C4-2B (cell line): ENCODE data around the gene ARHGAP10.

ENCODE experiments used
- H3K27ac ChIP-seq: fragments of 450-650 bp; 2 replicates; pipeline ENCODE4 v1.5.1; 2017
- ZFX ChIP-seq: fragments of 450-650 bp; IDR thresholded peaks from 2 replicates; pipeline ENCODE4 v1.6.1; 2017
- TF ChIP-seq, protein P1 (sequence below): fragments of 450-650 bp; conservative IDR thresholded peaks from 2 replicates; pipeline ENCODE4 v1.5.1; 2017; ENCODE audit warnings: mild to moderate bottlenecking

ARHGAP10 gene

DNA sequence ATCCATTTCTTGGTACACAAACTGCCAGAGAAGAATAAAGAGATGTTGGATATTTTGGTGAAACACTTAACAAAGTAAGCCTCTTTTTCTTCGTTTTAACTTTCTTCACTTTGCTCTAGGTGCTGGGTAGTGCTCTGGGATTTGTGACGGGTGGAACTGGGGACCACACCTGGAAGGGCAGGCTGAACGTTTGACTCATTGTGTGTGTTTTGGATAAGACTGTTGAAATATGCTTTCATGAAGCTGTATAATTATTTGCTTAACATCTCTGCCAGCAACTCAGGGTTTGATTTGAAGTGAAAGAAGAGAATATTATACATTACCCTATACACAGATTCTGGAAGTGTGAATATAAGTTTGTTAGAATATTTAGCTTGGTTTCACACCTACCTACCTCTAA lies 233.2 kb downstream of the ARHGAP10 start:
- TF ChIP-seq ZFX: no peak
- TF ChIP-seq, protein P1, sequence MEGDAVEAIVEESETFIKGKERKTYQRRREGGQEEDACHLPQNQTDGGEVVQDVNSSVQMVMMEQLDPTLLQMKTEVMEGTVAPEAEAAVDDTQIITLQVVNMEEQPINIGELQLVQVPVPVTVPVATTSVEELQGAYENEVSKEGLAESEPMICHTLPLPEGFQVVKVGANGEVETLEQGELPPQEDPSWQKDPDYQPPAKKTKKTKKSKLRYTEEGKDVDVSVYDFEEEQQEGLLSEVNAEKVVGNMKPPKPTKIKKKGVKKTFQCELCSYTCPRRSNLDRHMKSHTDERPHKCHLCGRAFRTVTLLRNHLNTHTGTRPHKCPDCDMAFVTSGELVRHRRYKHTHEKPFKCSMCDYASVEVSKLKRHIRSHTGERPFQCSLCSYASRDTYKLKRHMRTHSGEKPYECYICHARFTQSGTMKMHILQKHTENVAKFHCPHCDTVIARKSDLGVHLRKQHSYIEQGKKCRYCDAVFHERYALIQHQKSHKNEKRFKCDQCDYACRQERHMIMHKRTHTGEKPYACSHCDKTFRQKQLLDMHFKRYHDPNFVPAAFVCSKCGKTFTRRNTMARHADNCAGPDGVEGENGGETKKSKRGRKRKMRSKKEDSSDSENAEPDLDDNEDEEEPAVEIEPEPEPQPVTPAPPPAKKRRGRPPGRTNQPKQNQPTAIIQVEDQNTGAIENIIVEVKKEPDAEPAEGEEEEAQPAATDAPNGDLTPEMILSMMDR: no peak
- H3K27ac ChIP-seq: no peak overlapping the region

- no peak for TF ChIP-seq ZFX
- TF ChIP-seq, protein P1: no peak
- H3K27ac ChIP-seq: no peak overlapping the region
These were observed 234.0 kb downstream of the ARHGAP10 start for GRCh38 chr4:147965873-147966272.

DNA sequence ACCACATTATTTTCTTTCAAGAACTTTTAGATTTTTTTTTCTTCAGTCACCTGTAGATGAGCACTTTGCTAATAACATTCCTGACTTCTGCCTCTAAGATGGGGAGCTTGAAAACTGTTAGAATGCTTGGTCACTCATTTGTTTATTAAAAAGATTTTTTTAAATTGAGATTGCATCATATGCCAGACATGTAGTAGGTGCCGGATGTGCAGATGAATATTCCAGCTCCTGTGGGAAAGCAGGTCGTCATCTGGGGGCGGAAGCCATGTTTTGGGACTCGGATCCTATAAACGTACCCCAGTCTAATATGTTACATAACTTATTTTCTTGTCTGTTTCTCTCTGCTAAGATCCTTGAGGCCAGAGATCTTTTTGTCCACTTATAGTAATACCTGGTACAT lies 236.8 kb downstream of the ARHGAP10 start:
- TF ChIP-seq ZFX: no peak
- TF ChIP-seq, protein P1: no peak
- H3K27ac ChIP-seq: no peak overlapping the region

- no peak overlapping the region for H3K27ac ChIP-seq
- TF ChIP-seq ZFX: no peak
- TF ChIP-seq, protein P1: no peak
These were observed 237.9 kb downstream of the ARHGAP10 start for GRCh38 chr4:147969573-147970385.

- TF ChIP-seq ZFX: no peak
- TF ChIP-seq, protein P1: no peak
- no peak overlapping the region for H3K27ac ChIP-seq
These were observed 239.2 kb downstream of the ARHGAP10 start for GRCh38 chr4:147971116-147971515.

- no peak overlapping the region for H3K27ac ChIP-seq
- no peak for TF ChIP-seq ZFX
- TF ChIP-seq, protein P1: no peak
These were observed 243.4 kb downstream of the ARHGAP10 start for GRCh38 chr4:147975325-147975724.
